ENCODE results near the gene PGA4.

- TF ChIP-seq EP300 (IDR thresholded peaks at IDR 0.05; ENCODE audit: borderline replicate concordance in 1 of 2, low read depth in 2 of 2, low read length in 2 of 2), result no peak
- TF ChIP-seq CTCF (IDR thresholded peaks at IDR 0.05; ENCODE audit: control extremely low read depth in 1 of 3, insufficient read depth in 1 of 3, low read depth in 1 of 3, low read length in 3 of 3), result no peak
- TF ChIP-seq RBBP5 (IDR thresholded peaks at IDR 0.05; ENCODE audit: borderline replicate concordance, low read depth, low read length), result no peak
- no peak for TF ChIP-seq GABPA (IDR thresholded peaks at IDR 0.05; ENCODE audit: borderline replicate concordance, insufficient read depth, low read length)
- no peak for TF ChIP-seq SIN3A (conservative IDR thresholded peaks at IDR 0.05 in 1 of 2, IDR thresholded peaks at IDR 0.05 in 1 of 2; ENCODE audit: low read depth in 1 of 2, low read length in 2 of 2)
- TF ChIP-seq HDAC2 (IDR thresholded peaks at IDR 0.05; ENCODE audit: borderline replicate concordance in 1 of 2, low read depth in 2 of 2, low read length in 2 of 2), result no peak
- no peak for TF ChIP-seq JUN (IDR thresholded peaks at IDR 0.05; ENCODE audit: low read depth, low read length)
- no peak for TF ChIP-seq ATF2 (IDR thresholded peaks at IDR 0.05; ENCODE audit: low read length)
- no peak for TF ChIP-seq SUZ12 (IDR thresholded peaks at IDR 0.05; ENCODE audit: low read length)
- no peak for TF ChIP-seq POLR2A (IDR thresholded peaks at IDR 0.05; ENCODE audit: control extremely low read depth in 1 of 2, low read depth in 2 of 2, low read length in 2 of 2)
- no peak for TF ChIP-seq CEBPB (IDR thresholded peaks at IDR 0.05; ENCODE audit: low read depth, low read length)
- TF ChIP-seq CREB1 (IDR thresholded peaks at IDR 0.05), result no peak
- no peak for TF ChIP-seq POU5F1 (IDR thresholded peaks at IDR 0.05; ENCODE audit: low read depth, low read length)
Observed at GRCh38 chr11:61176446-61176845, 45.7 kb upstream of the PGA4 start.
